GM21381 (cell line): Measurements from ENCODE around the gene DGKQ.

ENCODE experiments used
- ATAC-seq: cut with Tn5 transposase; IDR thresholded peaks from one replicate; pipeline ENCODE4 v1.9.1; 2021; ENCODE audit warnings: mild to moderate bottlenecking, moderate library complexity; ENCODE audit not compliant: unreplicated experiment

Gene DGKQ

DNA sequence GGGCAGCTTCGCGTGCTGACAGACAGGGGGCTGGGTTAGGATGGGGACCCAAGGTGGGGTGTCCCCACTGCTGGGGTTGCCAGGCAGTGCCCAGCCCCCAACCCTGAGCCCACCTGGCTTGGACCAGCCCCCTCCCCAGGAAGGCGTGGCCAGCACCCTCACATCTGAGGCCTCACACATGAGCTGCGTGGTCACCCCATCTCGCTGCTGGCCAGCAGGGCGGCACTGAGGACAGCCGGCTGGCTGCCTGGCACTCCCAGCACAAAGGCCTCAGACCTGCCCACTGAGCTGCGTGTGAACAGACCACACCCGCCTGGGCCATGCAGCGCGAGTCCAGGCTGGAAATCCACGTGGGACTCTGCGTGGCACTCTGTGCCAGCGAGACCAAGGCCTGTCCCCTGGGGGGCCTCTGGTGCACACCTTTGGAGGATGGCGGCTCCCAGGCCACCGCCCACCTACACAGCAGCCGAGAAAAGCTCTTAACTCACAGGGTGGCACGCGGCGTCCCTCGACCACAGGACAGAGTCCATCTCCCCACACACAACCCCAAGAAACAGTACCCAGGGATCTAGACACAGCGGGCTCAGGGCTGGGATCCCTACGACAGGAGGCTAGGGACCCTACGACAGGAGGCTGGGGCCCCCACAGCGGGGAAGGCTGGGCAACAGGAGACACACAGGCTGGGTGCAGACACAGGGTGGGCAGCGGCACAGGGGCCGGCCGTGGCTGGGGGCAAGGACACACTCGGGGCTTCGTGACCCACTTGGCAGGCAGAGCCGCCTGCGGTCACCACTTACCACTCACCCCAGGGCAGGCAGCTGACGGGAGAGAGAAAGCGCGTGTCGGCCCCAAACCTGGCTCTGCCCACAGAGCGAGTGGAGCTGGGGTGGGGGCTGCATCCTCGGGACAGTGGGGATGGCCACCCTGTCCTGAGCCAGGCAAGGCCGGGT, 9.8 kb downstream of the DGKQ start:
- no peak for ATAC-seq

DNA sequence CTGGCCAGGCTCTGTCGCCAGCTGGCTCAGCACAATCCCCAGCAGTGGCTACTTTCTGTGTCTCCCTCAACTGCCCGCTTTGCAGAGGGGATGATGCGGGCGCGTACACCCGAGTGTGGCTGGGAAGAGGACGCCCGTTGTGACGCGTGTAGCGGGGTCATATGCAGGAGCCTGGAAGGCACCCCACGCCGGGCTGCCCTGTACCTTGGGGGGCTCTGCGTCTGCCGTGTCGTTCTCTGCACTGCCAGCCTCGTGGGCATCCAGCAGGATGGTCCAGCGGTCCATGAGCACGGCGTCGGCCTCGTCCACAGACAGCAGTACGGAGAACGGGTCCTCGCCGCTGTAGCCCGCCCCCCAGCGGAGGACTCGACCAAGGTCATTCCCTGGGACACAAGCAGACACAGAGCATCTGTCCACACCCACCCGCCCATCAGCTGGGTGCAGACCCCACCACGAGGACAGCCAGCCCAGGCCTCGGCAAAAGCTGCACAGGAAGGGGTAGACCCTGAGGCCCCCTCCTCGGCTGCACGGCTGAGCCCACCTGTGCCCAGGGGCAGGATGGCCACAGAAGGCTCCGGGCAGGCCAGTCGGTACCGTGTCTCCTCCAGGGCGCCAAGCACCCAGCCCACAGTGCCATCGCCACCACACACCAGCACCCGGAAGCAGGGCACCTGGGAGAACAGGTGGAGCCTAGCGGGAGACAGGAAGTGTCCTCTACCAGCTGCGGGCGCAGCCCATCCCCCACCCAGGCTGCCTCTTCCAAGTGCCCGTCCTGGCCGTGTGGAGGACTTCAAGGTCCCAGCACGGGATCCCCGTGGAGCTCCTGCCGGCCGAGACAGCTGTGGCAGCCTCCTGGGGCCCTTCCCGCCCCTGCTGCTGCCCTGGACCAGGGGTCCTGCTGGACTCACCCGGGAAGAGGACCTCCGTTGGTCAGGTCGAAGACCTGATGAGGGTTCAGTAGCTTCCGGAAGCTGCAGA, 10.8 kb downstream of the DGKQ start:
- ATAC-seq = no peak

DNA sequence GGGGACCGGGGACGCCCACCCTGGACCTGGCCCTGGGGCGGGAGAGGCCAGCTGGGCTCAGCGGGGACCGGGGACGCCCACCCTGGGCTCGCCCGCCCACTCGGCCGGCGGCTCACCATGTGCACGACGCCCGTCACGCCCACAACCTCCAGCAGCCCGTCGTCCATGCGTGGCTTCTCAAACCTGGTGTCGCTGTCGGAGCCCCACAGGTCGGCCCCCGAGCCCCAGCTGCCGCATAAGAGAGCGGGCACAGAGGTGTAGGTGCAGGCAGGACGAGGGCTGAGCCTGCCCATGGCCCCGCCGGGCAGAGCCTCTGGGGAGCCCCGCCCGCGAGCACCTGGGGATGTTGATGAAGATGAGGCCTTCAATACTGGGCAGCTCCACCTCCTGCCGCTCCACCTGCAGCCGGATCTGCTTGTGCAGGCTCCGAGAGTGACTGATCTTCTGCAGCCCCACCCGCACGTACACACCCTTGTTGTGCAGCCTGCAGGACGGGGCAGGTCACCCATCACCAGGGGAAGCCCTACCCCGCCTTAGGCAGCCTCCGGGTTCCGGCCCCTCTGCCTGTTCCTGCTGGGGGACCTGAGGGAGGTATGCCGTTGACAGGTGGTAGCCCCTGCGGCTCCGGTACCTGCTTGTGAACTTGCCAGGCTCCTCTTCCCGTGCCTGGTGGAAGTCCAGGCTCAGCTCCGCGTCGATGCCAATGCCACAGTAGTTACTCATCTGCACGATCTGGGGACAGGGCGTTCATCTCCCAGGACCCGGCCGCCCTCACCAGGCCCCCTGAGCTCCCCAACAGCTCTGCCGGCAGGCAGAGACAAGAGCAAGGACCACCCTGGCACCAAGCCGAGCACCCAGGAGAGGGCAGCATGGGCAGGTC, 11.8 kb downstream of the DGKQ start:
- no peak for ATAC-seq

- ATAC-seq = no peak
These were observed 12.6 kb downstream of the DGKQ start for GRCh38 chr4:960636-961350.

GRCh38 chr4:960140-960635, 13.2 kb downstream of the DGKQ start:
- ATAC-seq = no peak

GRCh38 chr4:959338-960139, 13.8 kb downstream of the DGKQ start:
- ATAC-seq = no peak

GRCh38 chr4:958696-959337, 14.6 kb downstream of the DGKQ start:
- no peak for ATAC-seq

- ATAC-seq = no peak
These were observed 15.1 kb downstream of the DGKQ start for GRCh38 chr4:958314-958665.

DNA sequence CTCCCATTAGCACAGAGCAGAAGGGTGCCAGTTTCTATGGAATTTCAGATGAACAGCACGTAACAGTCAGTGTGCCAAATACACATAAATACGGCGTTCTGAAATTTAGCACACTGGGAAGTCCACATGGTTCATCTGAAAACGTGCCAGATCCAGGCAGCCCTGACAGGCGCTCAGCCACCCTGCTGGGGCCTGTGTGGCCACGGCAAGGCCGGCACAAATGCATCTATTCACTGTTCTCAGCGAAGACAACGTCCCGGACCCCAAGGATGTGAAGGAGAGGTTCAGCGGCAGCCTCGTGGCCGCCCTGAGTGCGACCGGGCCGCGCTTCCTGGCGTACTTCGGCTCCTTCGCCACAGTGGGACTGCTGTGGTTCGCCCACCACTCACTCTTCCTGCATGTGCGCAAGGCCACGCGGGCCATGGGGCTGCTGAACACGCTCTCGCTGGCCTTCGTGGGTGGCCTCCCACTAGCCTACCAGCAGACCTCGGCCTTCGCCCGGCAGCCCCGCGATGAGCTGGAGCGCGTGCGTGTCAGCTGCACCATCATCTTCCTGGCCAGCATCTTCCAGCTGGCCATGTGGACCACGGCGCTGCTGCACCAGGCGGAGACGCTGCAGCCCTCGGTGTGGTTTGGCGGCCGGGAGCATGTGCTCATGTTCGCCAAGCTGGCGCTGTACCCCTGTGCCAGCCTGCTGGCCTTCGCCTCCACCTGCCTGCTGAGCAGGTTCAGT, 15.6 kb downstream of the DGKQ start:
- ATAC-seq = no peak

DNA sequence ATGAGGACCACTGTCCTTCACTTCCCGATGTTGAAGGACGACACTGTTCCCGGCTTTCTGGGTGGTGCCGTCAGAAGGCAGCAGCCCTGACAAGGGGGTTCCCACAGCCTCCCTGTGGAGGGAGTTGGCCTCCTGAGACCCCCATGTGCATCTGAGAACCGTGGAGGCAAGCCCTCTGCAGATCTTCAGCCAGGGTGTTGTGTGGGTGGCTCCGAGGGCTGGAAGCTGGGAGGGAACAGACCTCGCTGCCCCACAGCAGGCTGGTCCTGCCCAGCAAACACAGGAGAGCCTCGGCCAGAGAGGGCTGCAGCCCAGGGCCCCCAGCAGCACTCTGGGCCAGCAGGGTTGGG, 16.2 kb downstream of the DGKQ start:
- ATAC-seq = no peak

DNA sequence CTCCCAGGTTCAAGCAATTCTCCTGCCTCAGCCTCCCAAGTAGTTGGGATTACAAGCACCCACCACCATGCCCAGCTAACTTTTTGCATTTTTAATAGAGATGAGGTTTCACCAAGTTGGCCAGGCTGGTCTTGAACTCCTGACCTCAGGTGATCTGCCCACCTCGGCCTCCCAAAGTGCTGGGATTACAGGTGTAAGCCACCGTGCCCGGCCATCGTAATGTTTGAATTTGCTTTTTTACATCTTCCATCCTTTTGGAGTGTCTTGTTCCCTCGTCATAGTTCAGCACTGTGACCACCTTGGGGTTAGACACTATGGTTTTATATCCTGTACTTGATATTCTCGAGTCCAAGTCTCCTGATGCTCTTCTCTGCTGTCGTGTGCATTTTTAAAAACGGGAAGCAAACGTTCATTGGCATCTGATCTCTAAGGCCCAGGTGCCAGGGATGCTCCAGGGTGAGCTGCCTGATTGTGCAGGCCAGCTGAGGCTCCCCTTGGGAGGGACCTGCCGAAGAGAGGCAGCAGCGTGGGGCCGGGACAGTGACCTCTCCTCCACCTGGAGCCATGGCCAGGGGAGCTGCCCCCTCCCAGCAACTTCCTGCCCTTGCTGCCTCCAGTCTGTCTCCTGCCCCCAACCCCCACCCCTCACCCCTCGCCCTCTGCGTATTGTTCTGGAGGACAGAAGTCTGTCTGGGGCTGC, 16.7 kb downstream of the DGKQ start:
- ATAC-seq = no peak

GRCh38 chr4:955931-956381, 17.4 kb downstream of the DGKQ start:
- no peak for ATAC-seq

- ATAC-seq = no peak
These were observed 18.0 kb downstream of the DGKQ start for GRCh38 chr4:955161-955921.

GRCh38 chr4:954211-955020, 19.0 kb downstream of the DGKQ start:
- no peak for ATAC-seq

GRCh38 chr4:953574-953915, 19.8 kb downstream of the DGKQ start:
- ATAC-seq = no peak
